ENCODE results near the gene ERCC6L2.

The ERCC6L2 gene

GRCh38 chr9:95985440-95986055 lies 110.1 kb downstream of the ERCC6L2 start:
- no peak for DNase-seq

DNA sequence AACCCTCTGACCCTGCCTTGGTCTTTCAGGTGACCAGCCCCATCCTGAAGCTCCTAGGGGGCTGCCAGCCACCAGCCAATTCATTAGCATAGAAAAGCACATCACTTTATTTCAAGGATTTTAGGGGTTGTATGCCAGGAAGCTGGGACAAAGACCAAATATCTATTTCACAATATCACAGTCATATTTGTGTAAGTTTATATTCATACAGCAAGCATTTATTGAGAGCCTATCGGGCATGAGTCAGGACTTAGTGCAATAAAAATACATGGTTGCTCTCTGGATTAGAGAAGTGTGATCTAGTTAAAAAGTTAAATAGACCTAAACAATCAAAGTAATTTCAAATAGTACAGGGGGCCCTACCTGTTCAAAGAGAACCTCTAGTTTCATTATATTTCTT lies 113.8 kb downstream of the ERCC6L2 start:
- no peak for DNase-seq

- no peak for DNase-seq
These were observed 115.8 kb downstream of the ERCC6L2 start for GRCh38 chr9:95991326-95991725.

DNA sequence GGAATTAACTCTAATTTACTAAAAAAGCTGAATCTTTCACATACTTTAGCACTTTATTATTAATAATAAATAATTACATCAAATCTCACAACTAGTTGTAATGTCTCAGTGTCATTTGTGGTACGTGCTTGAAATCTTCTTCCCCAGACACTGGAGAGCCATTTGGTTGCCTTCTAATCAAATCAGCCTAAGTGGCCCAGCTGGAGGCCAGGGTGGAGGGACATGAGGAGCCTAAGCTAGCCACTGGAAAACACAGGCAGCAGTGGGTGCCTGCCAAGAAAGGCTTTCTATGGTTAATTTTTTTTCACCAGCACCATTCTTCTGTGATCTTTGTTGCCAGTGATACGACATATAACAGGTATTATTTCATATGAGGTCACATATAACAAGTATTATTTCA lies 117.0 kb downstream of the ERCC6L2 start:
- DNase-seq: no peak

- no peak for DNase-seq
These were observed 117.8 kb downstream of the ERCC6L2 start for GRCh38 chr9:95993337-95993736.

DNA sequence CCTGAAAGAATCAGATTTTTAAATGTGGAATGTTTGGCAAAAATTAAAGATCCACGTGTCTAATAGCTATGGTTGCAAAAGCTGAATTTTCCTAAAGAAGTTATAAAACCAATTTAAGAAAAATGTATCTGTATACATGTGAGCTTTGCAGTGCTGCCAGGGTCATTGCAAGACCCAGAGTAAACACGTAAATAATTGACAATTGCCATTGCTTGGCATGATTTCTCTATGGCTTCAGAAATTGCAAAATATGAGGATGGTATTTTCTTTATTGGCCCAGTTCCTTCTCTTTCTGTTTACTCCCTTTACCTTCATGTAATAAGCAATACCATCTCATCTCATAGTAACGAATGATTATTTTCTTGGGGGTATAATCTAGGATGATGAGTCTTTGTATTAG lies 123.9 kb downstream of the ERCC6L2 start:
- no peak for DNase-seq

GRCh38 chr9:96004379-96004778 lies 128.9 kb downstream of the ERCC6L2 start:
- no peak for DNase-seq

GRCh38 chr9:96006296-96006879 lies 130.9 kb downstream of the ERCC6L2 start:
- no peak for DNase-seq

GRCh38 chr9:96006961-96007360 lies 131.5 kb downstream of the ERCC6L2 start:
- DNase-seq: no peak

GRCh38 chr9:96008502-96009222 lies 133.2 kb downstream of the ERCC6L2 start:
- no peak for DNase-seq

GRCh38 chr9:96009223-96009602 lies 133.7 kb downstream of the ERCC6L2 start:
- DNase-seq: no peak

DNA sequence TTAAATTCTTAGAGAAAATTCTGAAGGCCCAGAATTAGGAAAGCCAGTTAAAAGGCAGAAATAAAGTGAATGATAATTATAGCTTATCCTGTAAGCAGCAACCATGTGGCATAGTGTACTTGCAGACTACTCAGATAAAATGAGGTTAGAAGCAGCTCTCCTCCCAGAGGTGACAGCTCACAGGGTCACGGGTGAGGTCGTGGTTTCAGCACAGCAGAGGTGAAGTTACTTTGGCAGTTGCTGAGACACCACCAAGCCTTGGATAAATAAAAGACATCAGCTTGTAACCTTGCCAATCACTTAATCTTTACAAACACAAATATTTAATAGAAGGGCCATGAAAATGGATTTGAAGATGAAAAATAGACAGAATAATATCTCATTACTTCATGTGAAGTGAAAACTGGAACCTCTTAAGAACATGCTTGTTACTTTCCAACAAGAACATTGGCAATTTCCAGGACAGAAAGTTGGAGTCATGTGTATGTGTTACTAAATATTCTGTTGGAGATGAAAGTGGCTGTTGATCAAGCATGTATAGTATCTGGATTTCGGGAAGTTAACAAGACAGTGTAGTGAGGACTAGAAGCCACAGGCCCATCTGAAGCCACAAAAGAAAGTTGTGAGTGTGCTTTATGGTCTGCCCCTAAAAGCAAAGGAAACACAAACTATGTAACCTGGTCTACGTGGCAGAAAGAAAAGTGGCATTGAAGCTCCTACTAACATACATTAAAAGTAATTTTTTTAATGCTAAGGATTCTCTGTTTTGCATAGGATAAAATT lies 134.4 kb downstream of the ERCC6L2 start:
- no peak for DNase-seq

GRCh38 chr9:96014078-96014477 lies 138.6 kb downstream of the ERCC6L2 start:
- no peak for DNase-seq

DNA sequence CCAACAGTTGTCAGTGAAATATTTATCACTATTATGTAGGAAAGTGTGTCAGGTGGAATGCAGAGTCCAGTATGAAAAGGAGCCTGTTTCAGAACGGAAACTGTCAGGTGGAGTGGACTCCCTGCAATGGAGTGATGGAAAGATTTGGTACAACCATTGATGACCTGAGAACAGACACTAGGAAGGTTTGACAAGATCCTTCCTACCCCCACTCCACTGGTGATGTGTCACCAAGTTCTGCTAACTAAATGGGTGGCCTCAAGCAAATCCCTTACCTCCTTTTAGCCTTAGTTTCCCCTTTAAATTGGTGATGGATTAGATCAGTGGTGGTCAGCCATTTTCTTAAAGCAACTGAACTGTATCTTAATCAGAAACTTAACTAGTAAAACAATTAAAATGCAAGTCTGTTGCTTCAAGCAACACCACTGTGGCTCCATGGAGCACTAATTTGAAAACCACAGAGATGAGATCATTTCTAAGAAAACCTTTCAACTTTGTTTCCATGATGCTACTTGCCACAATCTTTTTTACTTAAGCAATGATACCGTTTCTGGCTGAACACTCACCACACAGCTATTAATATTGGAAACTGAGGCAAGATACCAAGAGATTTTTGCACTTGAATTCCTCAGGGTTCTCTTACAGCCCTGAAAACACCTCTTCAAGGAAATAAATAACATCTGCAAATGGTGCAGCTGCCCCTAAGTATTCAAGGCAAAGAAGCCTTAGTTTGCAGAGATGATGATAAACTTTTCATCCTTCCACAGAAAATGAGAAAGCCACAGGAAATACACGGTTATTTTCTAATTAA lies 140.6 kb downstream of the ERCC6L2 start:
- DNase-seq: no peak

Data from GOT3 (cell line).